ENCODE measurements around the gene PHLDA2.
A peak's percentile ranks its signal among the peaks of the same experiment; 100 is the strongest.

PHLDA2 gene

DNA sequence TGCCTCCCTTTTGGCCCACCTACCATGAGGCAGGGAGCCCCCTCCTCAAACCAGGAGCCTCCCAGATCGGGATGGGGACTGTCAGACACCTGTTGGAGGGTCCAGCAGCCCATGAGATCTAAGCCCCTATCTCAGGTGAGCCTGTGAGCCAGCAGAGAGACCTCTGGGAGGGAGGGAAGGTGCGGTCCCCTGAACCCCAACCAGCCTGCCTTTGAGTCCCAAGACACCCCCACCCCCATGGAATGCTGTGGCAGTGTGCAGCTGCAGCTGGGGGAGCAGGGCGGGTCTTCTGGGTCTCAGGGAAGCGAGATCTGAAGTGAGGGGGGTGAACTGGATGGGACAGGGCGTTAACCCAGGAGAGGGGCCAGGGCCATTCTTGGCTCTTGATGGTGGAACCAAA is 42.3 kb downstream of the PHLDA2 start:
- TF ChIP-seq, protein P1, sequence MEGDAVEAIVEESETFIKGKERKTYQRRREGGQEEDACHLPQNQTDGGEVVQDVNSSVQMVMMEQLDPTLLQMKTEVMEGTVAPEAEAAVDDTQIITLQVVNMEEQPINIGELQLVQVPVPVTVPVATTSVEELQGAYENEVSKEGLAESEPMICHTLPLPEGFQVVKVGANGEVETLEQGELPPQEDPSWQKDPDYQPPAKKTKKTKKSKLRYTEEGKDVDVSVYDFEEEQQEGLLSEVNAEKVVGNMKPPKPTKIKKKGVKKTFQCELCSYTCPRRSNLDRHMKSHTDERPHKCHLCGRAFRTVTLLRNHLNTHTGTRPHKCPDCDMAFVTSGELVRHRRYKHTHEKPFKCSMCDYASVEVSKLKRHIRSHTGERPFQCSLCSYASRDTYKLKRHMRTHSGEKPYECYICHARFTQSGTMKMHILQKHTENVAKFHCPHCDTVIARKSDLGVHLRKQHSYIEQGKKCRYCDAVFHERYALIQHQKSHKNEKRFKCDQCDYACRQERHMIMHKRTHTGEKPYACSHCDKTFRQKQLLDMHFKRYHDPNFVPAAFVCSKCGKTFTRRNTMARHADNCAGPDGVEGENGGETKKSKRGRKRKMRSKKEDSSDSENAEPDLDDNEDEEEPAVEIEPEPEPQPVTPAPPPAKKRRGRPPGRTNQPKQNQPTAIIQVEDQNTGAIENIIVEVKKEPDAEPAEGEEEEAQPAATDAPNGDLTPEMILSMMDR (IDR thresholded peaks at IDR 0.05; ENCODE audit: low read depth, low read length, missing control alignments), result no peak
- H3K4me3 ChIP-seq (ENCODE audit: low read depth, low read length), result no peak overlapping the region
- no peak for DNase-seq (ENCODE audit: low read depth)
- in situ Hi-C loops (cut with HindIII; ENCODE audit: low sequenced_read_pairs), result no loop called here

DNA sequence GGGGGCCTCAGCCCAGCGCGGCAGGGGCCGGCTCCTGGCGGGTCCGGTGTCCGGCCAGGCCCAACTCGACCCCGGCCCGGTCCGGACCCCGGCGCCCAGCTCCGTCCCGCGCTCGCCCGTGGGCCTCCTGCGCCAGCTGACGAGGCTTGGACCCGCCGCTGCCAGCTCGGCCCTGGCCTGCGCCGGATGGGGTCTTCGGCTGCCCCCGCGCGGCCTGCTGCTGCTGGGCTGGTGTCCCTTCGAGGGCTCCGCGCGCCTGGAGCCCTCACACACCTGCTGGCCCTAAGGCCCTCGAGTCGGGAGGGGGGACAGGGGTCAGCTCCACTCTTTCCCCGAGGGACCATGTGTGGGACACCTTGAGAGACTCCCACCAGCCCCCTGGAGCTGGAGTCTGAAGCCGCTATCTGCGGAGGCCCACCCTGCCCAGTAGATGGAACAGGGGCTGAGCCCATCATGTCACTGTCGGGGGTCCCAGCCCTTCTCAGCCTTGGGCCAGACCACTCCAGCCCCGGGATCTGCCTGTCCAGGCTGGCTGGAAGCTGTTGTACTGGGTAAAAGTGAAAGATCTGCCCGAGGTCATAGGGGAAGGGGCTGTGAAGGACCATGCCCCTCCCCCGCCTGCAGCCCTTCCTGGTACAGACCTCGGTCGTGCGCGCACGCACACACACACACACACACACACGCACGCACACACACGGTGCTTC is 42.9 kb downstream of the PHLDA2 start:
- TF ChIP-seq, protein P1 (IDR thresholded peaks at IDR 0.05; ENCODE audit: low read depth, low read length, missing control alignments), result no peak
- DNase-seq (ENCODE audit: low read depth), result no peak
- H3K4me3 ChIP-seq (ENCODE audit: low read depth, low read length), result no peak overlapping the region
- in situ Hi-C loops (cut with HindIII; ENCODE audit: low sequenced_read_pairs), result no loop called here

DNA sequence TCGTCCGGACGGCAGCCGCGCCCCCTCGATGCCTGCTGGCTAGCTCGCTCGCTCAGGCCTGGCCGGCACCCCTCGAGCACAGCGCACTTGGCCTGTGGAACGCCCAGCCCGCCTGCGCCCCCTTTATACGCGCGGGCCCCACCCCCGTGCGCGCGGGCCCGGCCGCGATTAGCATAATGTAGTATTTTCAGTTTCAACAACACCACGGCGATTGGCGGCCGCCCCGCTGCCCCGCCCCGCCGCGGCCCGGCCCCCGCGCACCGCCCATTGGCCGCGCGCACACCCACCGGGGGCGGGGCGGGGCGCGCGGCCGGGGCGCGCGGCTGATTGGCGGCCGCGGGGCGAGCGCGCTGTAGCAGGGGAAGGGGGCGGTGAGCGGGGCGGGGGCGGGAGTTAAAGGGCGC is 43.5 kb downstream of the PHLDA2 start, which contains the start of gene CDKN1C:
Gene CDKN1C (minus strand): TSS at position 98 of the 404 bp plus-strand sequence. CDS start 319 bp downstream, outside the sequence.
- in situ Hi-C loops (cut with HindIII; ENCODE audit: low sequenced_read_pairs), result no loop called here
- H3K4me3 ChIP-seq (ENCODE audit: low read depth, low read length), result peak within 1 kb of the TSS; percentile 64
- TF ChIP-seq, protein P1 (IDR thresholded peaks at IDR 0.05; ENCODE audit: low read depth, low read length, missing control alignments), result no peak
- DNase-seq (ENCODE audit: low read depth), result peak; percentile 59

DNA sequence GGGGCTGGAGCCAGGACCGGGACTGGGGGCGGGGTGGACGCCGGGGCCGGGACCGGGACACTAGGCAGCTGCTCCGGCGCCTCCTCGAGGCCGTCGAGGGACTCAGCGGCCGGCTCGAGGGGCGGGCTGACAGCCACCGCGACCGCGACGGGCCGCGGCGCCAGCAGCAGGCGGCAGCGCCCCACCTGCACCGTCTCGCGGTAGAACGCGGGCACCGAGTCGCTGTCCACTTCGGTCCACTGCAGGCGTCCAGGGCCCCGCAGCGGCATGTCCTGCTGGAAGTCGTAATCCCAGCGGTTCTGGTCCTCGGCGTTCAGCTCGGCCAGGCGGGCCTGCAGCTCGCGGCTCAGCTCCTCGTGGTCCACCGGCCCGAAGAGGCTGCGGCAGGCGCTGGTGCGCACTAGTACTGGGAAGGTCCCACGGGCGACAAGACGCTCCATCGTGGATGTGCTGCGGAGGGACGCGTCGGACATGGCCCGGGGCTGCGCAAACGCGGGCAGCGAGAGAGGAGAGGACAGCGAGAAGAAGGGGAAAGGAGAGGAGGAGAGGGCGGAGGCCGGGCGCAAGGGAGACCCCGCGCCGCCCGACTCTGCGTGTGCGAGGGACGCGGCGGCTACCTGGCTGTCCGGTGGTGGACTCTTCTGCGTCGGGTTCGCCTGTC is 44.1 kb downstream of the PHLDA2 start:
- TF ChIP-seq, protein P1 (IDR thresholded peaks at IDR 0.05; ENCODE audit: low read depth, low read length, missing control alignments), result peak; percentile 24
- peak overlapping the region; percentile 64 for H3K4me3 ChIP-seq (ENCODE audit: low read depth, low read length)
- in situ Hi-C loops (cut with HindIII; ENCODE audit: low sequenced_read_pairs), result no loop called here
- DNase-seq (ENCODE audit: low read depth), result no peak

DNA sequence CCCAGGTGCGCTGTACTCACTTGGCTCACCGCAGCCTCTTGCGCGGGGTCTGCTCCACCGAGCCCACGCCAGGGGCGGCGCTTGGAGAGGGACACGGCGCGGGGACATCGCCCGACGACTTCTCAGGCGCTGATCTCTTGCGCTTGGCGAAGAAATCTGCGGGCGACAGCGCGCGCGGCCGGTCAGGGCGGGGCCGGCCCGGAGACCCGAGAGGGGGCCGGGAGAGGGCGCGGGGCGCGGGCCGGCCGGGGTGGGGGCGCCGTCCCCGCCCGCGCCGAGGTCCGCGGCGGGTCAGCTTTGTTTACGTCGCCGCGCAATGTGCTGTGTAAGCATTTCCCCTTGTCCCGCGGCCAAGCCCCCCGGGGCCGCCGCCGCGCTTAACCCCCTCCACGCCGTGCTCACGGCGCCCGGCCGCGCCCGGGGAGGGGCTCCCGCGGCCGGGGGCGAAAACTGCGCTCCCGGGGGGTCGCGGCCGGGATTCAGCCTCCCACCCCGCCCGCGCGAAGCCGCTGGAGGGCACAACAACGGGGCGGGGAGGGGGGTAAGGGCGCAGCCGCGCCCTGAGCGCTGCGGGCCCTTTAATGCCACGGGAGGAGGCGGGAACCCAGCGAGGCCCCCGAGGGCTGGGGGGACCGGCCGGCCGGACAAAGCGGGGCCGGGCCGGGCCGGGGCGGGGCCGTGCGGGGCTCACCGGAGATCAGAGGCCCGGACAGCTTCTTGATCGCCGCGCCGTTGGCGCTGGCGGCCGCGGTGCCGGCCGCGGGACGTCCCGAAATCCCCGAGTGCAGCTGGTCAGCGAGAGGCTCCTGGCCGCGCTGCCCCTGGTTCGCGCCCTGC is 45.0 kb downstream of the PHLDA2 start:
- DNase-seq (ENCODE audit: low read depth), result no peak
- TF ChIP-seq, protein P1 (IDR thresholded peaks at IDR 0.05; ENCODE audit: low read depth, low read length, missing control alignments), result no peak
- in situ Hi-C loops (cut with HindIII; ENCODE audit: low sequenced_read_pairs), result no loop called here
- H3K4me3 ChIP-seq (ENCODE audit: low read depth, low read length), result peak overlapping the region; percentile 64

DNA sequence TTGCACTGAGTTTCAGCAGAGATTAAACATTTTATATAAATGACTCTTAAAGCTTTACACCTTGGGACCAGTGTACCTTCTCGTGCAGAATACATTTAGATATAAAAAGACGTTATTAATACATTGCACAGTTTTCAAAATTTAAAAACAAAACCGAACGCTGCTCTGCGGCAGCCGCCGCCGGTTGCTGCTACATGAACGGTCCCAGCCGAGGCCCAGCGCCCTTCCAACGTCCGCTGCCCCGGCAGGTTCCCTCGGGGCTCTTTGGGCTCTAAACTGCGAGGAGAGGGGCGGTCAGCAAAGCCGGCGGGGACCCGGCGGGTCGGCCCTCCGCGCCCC is 45.6 kb downstream of the PHLDA2 start:
- no peak for DNase-seq (ENCODE audit: low read depth)
- H3K4me3 ChIP-seq (ENCODE audit: low read depth, low read length), result peak overlapping the region; percentile 64
- in situ Hi-C loops (cut with HindIII; ENCODE audit: low sequenced_read_pairs), result no loop called here
- TF ChIP-seq, protein P1 (IDR thresholded peaks at IDR 0.05; ENCODE audit: low read depth, low read length, missing control alignments), result no peak

Data from astrocyte of the cerebellum (primary cell).